ENCODE data around the gene PCNT. TPM values are rescaled to one million over a fixed set of nuclear protein-coding genes. Genes with fewer than 3 reads are reported as not detected.

PCNT gene
- total and polyA plus RNA-seq, 2 of the 8 experiments (the other 6 are each of a cell fraction or from before 2014, with no cell fraction given), result 9.9 to 45.1 TPM

DNA sequence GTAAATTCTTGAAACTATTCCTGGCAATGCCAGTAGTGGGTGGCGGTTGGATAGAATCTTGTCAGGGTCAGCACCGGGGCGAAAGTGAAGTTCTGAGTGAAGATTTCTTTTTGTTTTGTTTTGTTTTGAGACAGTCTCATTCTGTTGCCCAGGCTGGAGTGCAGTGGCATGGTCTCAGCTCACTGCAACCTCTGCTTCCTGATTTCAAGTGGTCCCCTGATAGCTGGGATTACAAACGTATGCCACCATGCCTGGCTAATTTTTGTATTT, 33.3 kb downstream of the PCNT start:
- no peaks in the 10 kb centered on the region for H3K27me3 ChIP-seq (replicated peaks in 1 of 4; ENCODE audit: control insufficient read depth in 3 of 4, extremely low read depth in 1 of 4, insufficient read depth in 3 of 4, low read length in 3 of 4)
- no peak overlapping the region for H2BK15ac ChIP-seq (ENCODE audit: low read length)
- H2BK5ac ChIP-seq (ENCODE audit: low read depth, low read length), result no peak overlapping the region
- DNase-seq (ENCODE audit: low read depth in 1 of 2, low spot score in 2 of 2) (no peak), FAIRE-seq (no peak)
- H2BK12ac ChIP-seq (ENCODE audit: low read depth, low read length), result no peak overlapping the region
- H3K18ac ChIP-seq (ENCODE audit: extremely low read depth, low read length), result no peak overlapping the region
- 93% methylated on average over 4 of the region's 4 CpGs; no CpG with 5 or more reads in 1 of the 2 experiments for WGBS, 2 experiments (ENCODE audit: extremely low coverage in 1 of 2, insufficient coverage in 1 of 2, insufficient read length in 1 of 2, insufficient replicate concordance in 2 of 2, low coverage in 1 of 2, low lambda C conversion rate in 2 of 2, missing lambda C conversion rate in 1 of 2)
- H3K27ac ChIP-seq (ENCODE audit: low read depth, low read length), result no peak overlapping the region
- no peak overlapping the region for H2AK5ac ChIP-seq (ENCODE audit: low read depth, low read length)
- no peak overlapping the region for H3K56ac ChIP-seq (replicated peaks; ENCODE audit: insufficient read length, low read depth, low read length)
- H3K4me3 ChIP-seq (ENCODE audit: extremely low read depth in 1 of 4, insufficient read depth in 2 of 4, low read depth in 3 of 4, low read length in 4 of 4), result no peak overlapping the region
- H2AFZ ChIP-seq (ENCODE audit: low read length), result no peak overlapping the region
- no peak overlapping the region for H4K91ac ChIP-seq (replicated peaks; ENCODE audit: insufficient read length, low read length)
- no peak overlapping the region for H4K8ac ChIP-seq (ENCODE audit: extremely low read depth, insufficient read depth, low read length)
- no peaks in the 10 kb centered on the region for H3K9me3 ChIP-seq (ENCODE audit: insufficient read depth in 2 of 2, low read depth in 1 of 2, low read length in 1 of 2)
- H3K79me2 ChIP-seq (ENCODE audit: control insufficient read depth in 1 of 2, insufficient read depth in 2 of 2, low read length in 2 of 2), result no peaks in the 10 kb centered on the region
- ChIA-PET CTCF (ENCODE audit: partially characterized antibody) (no interaction called here), POLR2A (ENCODE audit: partially characterized antibody) (no interaction called here)
- no peak overlapping the region for H2BK20ac ChIP-seq (ENCODE audit: low read length)
- no peak overlapping the region for H2BK120ac ChIP-seq (replicated peaks; ENCODE audit: low read depth, low read length)
- H3K23ac ChIP-seq (ENCODE audit: insufficient read length), result no peak overlapping the region
- no peaks in the 10 kb centered on the region for H3K23me2 ChIP-seq (ENCODE audit: low read depth, low read length)
- peaks cover 3% of the 10 kb centered on the region; the same call in 1 of the 2 replicates for H3K79me1 ChIP-seq (ENCODE audit: low read depth, low read length)
- H3K4me1 ChIP-seq (replicated peaks in 1 of 4; ENCODE audit: control insufficient read depth in 3 of 4, insufficient read depth in 4 of 4, low read length in 3 of 4), result no peaks in the 10 kb centered on the region
- H4K20me1 ChIP-seq (replicated peaks in 1 of 2; ENCODE audit: control insufficient read depth in 1 of 2, insufficient read depth in 2 of 2, low read length in 2 of 2), result peaks cover 0 to 15% of the 10 kb centered on the region in 2 experiments
- H3K9ac ChIP-seq (replicated peaks in 1 of 4; ENCODE audit: extremely low read depth in 1 of 4, low read depth in 3 of 4, low read length in 3 of 4), result no peak overlapping the region
- H3K4ac ChIP-seq (replicated peaks; ENCODE audit: insufficient read length, low read depth, low read length), result no peak overlapping the region
- peaks cover 25 to 46% (median 39%) of the 10 kb centered on the region in 4 experiments for H3K36me3 ChIP-seq (ENCODE audit: control insufficient read depth in 2 of 4, insufficient read depth in 4 of 4, low read length in 3 of 4)
- H3K14ac ChIP-seq (ENCODE audit: insufficient read length), result no peak overlapping the region
- H4K5ac ChIP-seq (ENCODE audit: insufficient read length, low read depth, low read length), result no peak overlapping the region
- H3K4me2 ChIP-seq (ENCODE audit: insufficient read depth in 1 of 2, low read depth in 2 of 2, low read length in 2 of 2), result no peak overlapping the region
- TF ChIP-seq, protein P1, sequence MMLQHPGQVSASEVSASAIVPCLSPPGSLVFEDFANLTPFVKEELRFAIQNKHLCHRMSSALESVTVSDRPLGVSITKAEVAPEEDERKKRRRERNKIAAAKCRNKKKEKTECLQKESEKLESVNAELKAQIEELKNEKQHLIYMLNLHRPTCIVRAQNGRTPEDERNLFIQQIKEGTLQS (IDR thresholded peaks at IDR 0.05; ENCODE audit: insufficient read depth, low read depth, low read length), result no peak
- TF ChIP-seq RAD21 (IDR thresholded peaks at IDR 0.05 in 1 of 2, conservative IDR thresholded peaks at IDR 0.05 in 1 of 2; ENCODE audit: low read depth in 2 of 2, low read length in 2 of 2), result no peak
- TF ChIP-seq CHD2 (IDR thresholded peaks at IDR 0.05; ENCODE audit: low read length), result no peak
- TF ChIP-seq, protein P2, sequence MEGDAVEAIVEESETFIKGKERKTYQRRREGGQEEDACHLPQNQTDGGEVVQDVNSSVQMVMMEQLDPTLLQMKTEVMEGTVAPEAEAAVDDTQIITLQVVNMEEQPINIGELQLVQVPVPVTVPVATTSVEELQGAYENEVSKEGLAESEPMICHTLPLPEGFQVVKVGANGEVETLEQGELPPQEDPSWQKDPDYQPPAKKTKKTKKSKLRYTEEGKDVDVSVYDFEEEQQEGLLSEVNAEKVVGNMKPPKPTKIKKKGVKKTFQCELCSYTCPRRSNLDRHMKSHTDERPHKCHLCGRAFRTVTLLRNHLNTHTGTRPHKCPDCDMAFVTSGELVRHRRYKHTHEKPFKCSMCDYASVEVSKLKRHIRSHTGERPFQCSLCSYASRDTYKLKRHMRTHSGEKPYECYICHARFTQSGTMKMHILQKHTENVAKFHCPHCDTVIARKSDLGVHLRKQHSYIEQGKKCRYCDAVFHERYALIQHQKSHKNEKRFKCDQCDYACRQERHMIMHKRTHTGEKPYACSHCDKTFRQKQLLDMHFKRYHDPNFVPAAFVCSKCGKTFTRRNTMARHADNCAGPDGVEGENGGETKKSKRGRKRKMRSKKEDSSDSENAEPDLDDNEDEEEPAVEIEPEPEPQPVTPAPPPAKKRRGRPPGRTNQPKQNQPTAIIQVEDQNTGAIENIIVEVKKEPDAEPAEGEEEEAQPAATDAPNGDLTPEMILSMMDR (IDR thresholded peaks at IDR 0.05; ENCODE audit: control extremely low read depth in 1 of 3, insufficient read depth in 1 of 3, low read depth in 1 of 3, low read length in 3 of 3), result no peak
- TF ChIP-seq TBP (IDR thresholded peaks at IDR 0.05; ENCODE audit: low read depth, low read length), result no peak
- no peak for TF ChIP-seq TAF7 (optimal IDR thresholded peaks at IDR 0.05; ENCODE audit: borderline replicate concordance, low read depth, low read length)
- TF ChIP-seq CEBPB (IDR thresholded peaks at IDR 0.05; ENCODE audit: low read depth, low read length), result no peak
- no peak for TF ChIP-seq ASH2L (IDR thresholded peaks at IDR 0.05; ENCODE audit: low read length)
- TF ChIP-seq BACH1 (IDR thresholded peaks at IDR 0.05; ENCODE audit: low read length), result no peak
- TF ChIP-seq SUZ12 (IDR thresholded peaks at IDR 0.05; ENCODE audit: low read length), result no peak
- no peak for TF ChIP-seq SIX5 (IDR thresholded peaks at IDR 0.05; ENCODE audit: low read depth, low read length)
- TF ChIP-seq MAFK (IDR thresholded peaks at IDR 0.05; ENCODE audit: low read depth, low read length), result no peak
- TF ChIP-seq RXRA (IDR thresholded peaks at IDR 0.05; ENCODE audit: insufficient read depth, low read depth, low read length), result no peak
